ENCODE data around the gene TRPV5. TPM values are rescaled to one million over a fixed set of nuclear protein-coding genes. Genes with fewer than 3 reads are reported as not detected.

Gene TRPV5
- total RNA-seq, 1 donor from 2014 or later: not detected

- H3K4me1 ChIP-seq (ENCODE audit: control insufficient read depth in 3 of 3, insufficient read depth in 3 of 3, low read length in 3 of 3): no peaks in the 10 kb centered on the region
- H3K27me3 ChIP-seq (ENCODE audit: control insufficient read depth in 3 of 3, insufficient read depth in 3 of 3, low read length in 3 of 3): peaks cover 0 to 7% (median 0%) of the 10 kb centered on the region in 3 donors
- no peaks in the 10 kb centered on the region for H3K36me3 ChIP-seq (ENCODE audit: control insufficient read depth in 3 of 3, insufficient read depth in 3 of 3, low read length in 3 of 3)
- no peak overlapping the region for H3K4me3 ChIP-seq (ENCODE audit: low read length in 3 of 3)
- no peaks in the 10 kb centered on the region for H3K9me3 ChIP-seq (ENCODE audit: control insufficient read depth in 3 of 3, low read length in 3 of 3)
- H3K27ac ChIP-seq (ENCODE audit: low read depth, low read length): no peak overlapping the region
- no peak overlapping the region for H3K9ac ChIP-seq (ENCODE audit: low read depth in 1 of 3, low read length in 3 of 3)
Observed at GRCh38 chr7:142960955-142961512, 27.5 kb upstream of the TRPV5 start.

- H3K36me3 ChIP-seq (ENCODE audit: control insufficient read depth in 3 of 3, insufficient read depth in 3 of 3, low read length in 3 of 3): no peaks in the 10 kb centered on the region
- no peak overlapping the region for H3K4me3 ChIP-seq (ENCODE audit: low read length in 3 of 3)
- no peak overlapping the region for H3K9ac ChIP-seq (ENCODE audit: low read depth in 1 of 3, low read length in 3 of 3)
- H3K9me3 ChIP-seq (ENCODE audit: control insufficient read depth in 3 of 3, low read length in 3 of 3): peaks cover 2 to 5% (median 5%) of the 10 kb centered on the region in 3 donors
- H3K27me3 ChIP-seq (ENCODE audit: control insufficient read depth in 3 of 3, insufficient read depth in 3 of 3, low read length in 3 of 3): peaks cover 0 to 7% (median 0%) of the 10 kb centered on the region in 3 donors
- H3K4me1 ChIP-seq (ENCODE audit: control insufficient read depth in 3 of 3, insufficient read depth in 3 of 3, low read length in 3 of 3): no peaks in the 10 kb centered on the region
- H3K27ac ChIP-seq (ENCODE audit: low read depth, low read length): no peak overlapping the region
Observed at GRCh38 chr7:142959202-142959601, 25.7 kb upstream of the TRPV5 start.

- no peak overlapping the region for H3K9ac ChIP-seq (ENCODE audit: low read depth in 1 of 3, low read length in 3 of 3)
- H3K4me3 ChIP-seq (ENCODE audit: low read length in 3 of 3): no peak overlapping the region
- no peaks in the 10 kb centered on the region for H3K27me3 ChIP-seq (ENCODE audit: control insufficient read depth in 3 of 3, insufficient read depth in 3 of 3, low read length in 3 of 3)
- peaks cover 2 to 5% (median 5%) of the 10 kb centered on the region in 3 donors for H3K9me3 ChIP-seq (ENCODE audit: control insufficient read depth in 3 of 3, low read length in 3 of 3)
- H3K4me1 ChIP-seq (ENCODE audit: control insufficient read depth in 3 of 3, insufficient read depth in 3 of 3, low read length in 3 of 3): no peaks in the 10 kb centered on the region
- H3K27ac ChIP-seq (ENCODE audit: low read depth, low read length): no peak overlapping the region
- H3K36me3 ChIP-seq (ENCODE audit: control insufficient read depth in 3 of 3, insufficient read depth in 3 of 3, low read length in 3 of 3): no peaks in the 10 kb centered on the region
Observed at GRCh38 chr7:142957723-142958122, 24.2 kb upstream of the TRPV5 start.

- H3K4me1 ChIP-seq (ENCODE audit: control insufficient read depth in 3 of 3, insufficient read depth in 3 of 3, low read length in 3 of 3): no peaks in the 10 kb centered on the region
- no peak overlapping the region for H3K4me3 ChIP-seq (ENCODE audit: low read length in 3 of 3)
- no peaks in the 10 kb centered on the region for H3K36me3 ChIP-seq (ENCODE audit: control insufficient read depth in 3 of 3, insufficient read depth in 3 of 3, low read length in 3 of 3)
- H3K27ac ChIP-seq (ENCODE audit: low read depth, low read length): no peak overlapping the region
- H3K27me3 ChIP-seq (ENCODE audit: control insufficient read depth in 3 of 3, insufficient read depth in 3 of 3, low read length in 3 of 3): no peaks in the 10 kb centered on the region
- H3K9me3 ChIP-seq (ENCODE audit: control insufficient read depth in 3 of 3, low read length in 3 of 3): peaks cover 2 to 5% (median 5%) of the 10 kb centered on the region in 3 donors
- no peak overlapping the region for H3K9ac ChIP-seq (ENCODE audit: low read depth in 1 of 3, low read length in 3 of 3)
Observed at GRCh38 chr7:142956951-142957623, 23.5 kb upstream of the TRPV5 start.

GRCh38 chr7:142954680-142955268 is 21.2 kb upstream of the TRPV5 start:
- no peaks in the 10 kb centered on the region for H3K27me3 ChIP-seq (ENCODE audit: control insufficient read depth in 3 of 3, insufficient read depth in 3 of 3, low read length in 3 of 3)
- no peak overlapping the region for H3K4me3 ChIP-seq (ENCODE audit: low read length in 3 of 3)
- no peaks in the 10 kb centered on the region for H3K4me1 ChIP-seq (ENCODE audit: control insufficient read depth in 3 of 3, insufficient read depth in 3 of 3, low read length in 3 of 3)
- H3K36me3 ChIP-seq (ENCODE audit: control insufficient read depth in 3 of 3, insufficient read depth in 3 of 3, low read length in 3 of 3): no peaks in the 10 kb centered on the region
- H3K9ac ChIP-seq (ENCODE audit: low read depth in 1 of 3, low read length in 3 of 3): no peak overlapping the region
- H3K27ac ChIP-seq (ENCODE audit: low read depth, low read length): no peak overlapping the region
- H3K9me3 ChIP-seq (ENCODE audit: control insufficient read depth in 3 of 3, low read length in 3 of 3): peaks cover 2 to 5% (median 5%) of the 10 kb centered on the region in 3 donors

GRCh38 chr7:142950235-142950634 is 16.7 kb upstream of the TRPV5 start:
- Histone ChIP-seq H3K36me3 (ENCODE audit: control insufficient read depth in 3 of 3, insufficient read depth in 3 of 3, low read length in 3 of 3) (no peaks in the 10 kb centered on the region), H3K4me1 (ENCODE audit: control insufficient read depth in 3 of 3, insufficient read depth in 3 of 3, low read length in 3 of 3) (no peaks in the 10 kb centered on the region), H3K27ac (ENCODE audit: low read depth, low read length) (no peak overlapping the region), H3K4me3 (ENCODE audit: low read length in 3 of 3) (no peak overlapping the region), H3K9ac (ENCODE audit: low read depth in 1 of 3, low read length in 3 of 3) (no peak overlapping the region), H3K27me3 (ENCODE audit: control insufficient read depth in 3 of 3, insufficient read depth in 3 of 3, low read length in 3 of 3) (no peaks in the 10 kb centered on the region), H3K9me3 (ENCODE audit: control insufficient read depth in 3 of 3, low read length in 3 of 3) (peaks cover 0 to 5% (median 2%) of the 10 kb centered on the region in 3 donors)

- no peak overlapping the region for H3K27ac ChIP-seq (ENCODE audit: low read depth, low read length)
- H3K9ac ChIP-seq (ENCODE audit: low read depth in 1 of 3, low read length in 3 of 3): no peak overlapping the region
- no peaks in the 10 kb centered on the region for H3K36me3 ChIP-seq (ENCODE audit: control insufficient read depth in 3 of 3, insufficient read depth in 3 of 3, low read length in 3 of 3)
- H3K27me3 ChIP-seq (ENCODE audit: control insufficient read depth in 3 of 3, insufficient read depth in 3 of 3, low read length in 3 of 3): no peaks in the 10 kb centered on the region
- H3K9me3 ChIP-seq (ENCODE audit: control insufficient read depth in 3 of 3, low read length in 3 of 3): no peaks in the 10 kb centered on the region
- no peaks in the 10 kb centered on the region for H3K4me1 ChIP-seq (ENCODE audit: control insufficient read depth in 3 of 3, insufficient read depth in 3 of 3, low read length in 3 of 3)
- H3K4me3 ChIP-seq (ENCODE audit: low read length in 3 of 3): no peak overlapping the region
Observed at GRCh38 chr7:142948603-142949002, 15.1 kb upstream of the TRPV5 start.

- Histone ChIP-seq H3K27me3 (ENCODE audit: control insufficient read depth in 3 of 3, insufficient read depth in 3 of 3, low read length in 3 of 3) (no peaks in the 10 kb centered on the region), H3K4me3 (ENCODE audit: low read length in 3 of 3) (no peak overlapping the region), H3K9ac (ENCODE audit: low read depth in 1 of 3, low read length in 3 of 3) (no peak overlapping the region), H3K27ac (ENCODE audit: low read depth, low read length) (no peak overlapping the region), H3K36me3 (ENCODE audit: control insufficient read depth in 3 of 3, insufficient read depth in 3 of 3, low read length in 3 of 3) (no peaks in the 10 kb centered on the region), H3K9me3 (ENCODE audit: control insufficient read depth in 3 of 3, low read length in 3 of 3) (peaks cover 0 to 3% (median 0%) of the 10 kb centered on the region in 3 donors), H3K4me1 (ENCODE audit: control insufficient read depth in 3 of 3, insufficient read depth in 3 of 3, low read length in 3 of 3) (no peaks in the 10 kb centered on the region)
Observed at GRCh38 chr7:142945001-142945400, 11.5 kb upstream of the TRPV5 start.

GRCh38 chr7:142943706-142944268 is 10.2 kb upstream of the TRPV5 start:
- H3K36me3 ChIP-seq (ENCODE audit: control insufficient read depth in 3 of 3, insufficient read depth in 3 of 3, low read length in 3 of 3): no peaks in the 10 kb centered on the region
- peaks cover 0 to 3% (median 0%) of the 10 kb centered on the region in 3 donors for H3K9me3 ChIP-seq (ENCODE audit: control insufficient read depth in 3 of 3, low read length in 3 of 3)
- no peaks in the 10 kb centered on the region for H3K27me3 ChIP-seq (ENCODE audit: control insufficient read depth in 3 of 3, insufficient read depth in 3 of 3, low read length in 3 of 3)
- H3K4me3 ChIP-seq (ENCODE audit: low read length in 3 of 3): no peak overlapping the region
- no peak overlapping the region for H3K27ac ChIP-seq (ENCODE audit: low read depth, low read length)
- no peaks in the 10 kb centered on the region for H3K4me1 ChIP-seq (ENCODE audit: control insufficient read depth in 3 of 3, insufficient read depth in 3 of 3, low read length in 3 of 3)
- no peak overlapping the region for H3K9ac ChIP-seq (ENCODE audit: low read depth in 1 of 3, low read length in 3 of 3)

- H3K4me1 ChIP-seq (ENCODE audit: control insufficient read depth in 3 of 3, insufficient read depth in 3 of 3, low read length in 3 of 3): no peaks in the 10 kb centered on the region
- no peaks in the 10 kb centered on the region for H3K36me3 ChIP-seq (ENCODE audit: control insufficient read depth in 3 of 3, insufficient read depth in 3 of 3, low read length in 3 of 3)
- no peaks in the 10 kb centered on the region for H3K27me3 ChIP-seq (ENCODE audit: control insufficient read depth in 3 of 3, insufficient read depth in 3 of 3, low read length in 3 of 3)
- no peak overlapping the region for H3K27ac ChIP-seq (ENCODE audit: low read depth, low read length)
- peaks cover 0 to 3% (median 0%) of the 10 kb centered on the region in 3 donors for H3K9me3 ChIP-seq (ENCODE audit: control insufficient read depth in 3 of 3, low read length in 3 of 3)
- no peak overlapping the region for H3K4me3 ChIP-seq (ENCODE audit: low read length in 3 of 3)
- H3K9ac ChIP-seq (ENCODE audit: low read depth in 1 of 3, low read length in 3 of 3): no peak overlapping the region
Observed at GRCh38 chr7:142942746-142943145, 9.2 kb upstream of the TRPV5 start.
